ENCODE measurements around the gene LPIN1. TPM values are rescaled to one million over a fixed set of nuclear protein-coding genes. Genes with fewer than 3 reads are reported as not detected.
A peak's percentile ranks its signal among the peaks of the same experiment; 100 is the strongest.

LPIN1 gene
- polyA plus RNA-seq, 2 of the 4 experiments (the other 2 are of a cell fraction): 19.2 to 27.5 TPM

DNA sequence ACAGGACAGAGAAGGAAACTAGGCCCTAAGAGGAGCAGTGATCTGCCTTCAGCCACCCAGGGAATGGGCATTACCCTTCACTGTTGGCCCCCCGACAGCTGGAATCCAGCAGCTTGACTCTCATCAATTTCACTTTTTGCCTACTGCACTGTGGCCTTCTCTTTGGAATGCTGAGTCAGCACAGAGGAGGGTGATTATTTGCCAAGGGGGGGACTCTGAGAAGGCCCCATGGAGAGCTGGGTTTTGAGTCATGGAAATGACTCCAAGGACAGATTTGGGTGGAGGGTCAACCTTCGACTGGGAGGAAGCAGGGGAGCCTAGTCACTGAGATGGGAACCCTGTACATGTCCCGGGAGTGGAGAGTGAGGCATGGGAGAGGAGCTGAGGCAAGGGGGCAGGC is 38.3 kb upstream of the LPIN1 start:
- POLR2A ChIA-PET: no interaction called here

GRCh38 chr2:11709293-11709692 is 37.1 kb upstream of the LPIN1 start:
- POLR2A ChIA-PET: no interaction called here
- Histone ChIP-seq H3K4me3 (no peak overlapping the region), H3K4me1 (peaks cover 19% of the 10 kb centered on the region), H3K27ac (peak overlapping the region in 1 of 2 experiments; percentile 11; a peak in 1 of 6 replicates), H3K9me3 (peaks cover 11% of the 10 kb centered on the region), H3K4me2 (no peak overlapping the region)
- CTCF ChIA-PET: interaction anchor here (0.7 to 35.7 kb wide), 6 partner anchors 11 to 125 kb away, joined by 3 to 700 read pairs (median 4); no protein-coding TSS in a partner anchor
- ATAC-seq (no peak), DNase-seq (ENCODE audit: low read depth in 1 of 2, low spot score in 1 of 2) (no peak), FAIRE-seq (no peak)
- 69% methylated on average over 8 of the region's 8 CpGs for WGBS (ENCODE audit: missing lambda C conversion rate)
- TF ChIP-seq, protein P1, sequence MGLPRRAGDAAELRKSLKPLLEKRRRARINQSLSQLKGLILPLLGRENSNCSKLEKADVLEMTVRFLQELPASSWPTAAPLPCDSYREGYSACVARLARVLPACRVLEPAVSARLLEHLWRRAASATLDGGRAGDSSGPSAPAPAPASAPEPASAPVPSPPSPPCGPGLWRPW (IDR thresholded peaks at IDR 0.05): no peak

More for the DNA sequence above, 38.3 kb upstream of the LPIN1 start:
- Histone ChIP-seq H3K4me2 (no peak overlapping the region), H3K27ac (no peak overlapping the region), H3K9me3 (peaks cover 11% of the 10 kb centered on the region), H3K4me3 (no peak overlapping the region), H3K4me1 (peaks cover 19% of the 10 kb centered on the region)
- WGBS (ENCODE audit: missing lambda C conversion rate): 44% methylated on average over 2 of the region's 3 CpGs
- TF ChIP-seq POLR2A (IDR thresholded peaks at IDR 0.05; ENCODE audit: low read length) (no peak), MAFK (IDR thresholded peaks at IDR 0.05; ENCODE audit: partially characterized antibody) (peak; percentile 98)
- DNase-seq (ENCODE audit: low read depth in 1 of 2, low spot score in 1 of 2) (no peak), ATAC-seq (no peak), FAIRE-seq (no peak)
- CTCF ChIA-PET: interaction anchor here (0.6 to 35.7 kb wide), 7 partner anchors 8 to 154 kb away, joined by 3 to 700 read pairs (median 5); no protein-coding TSS in a partner anchor

GRCh38 chr2:11710210-11710609 is 36.2 kb upstream of the LPIN1 start:
- H3K4me2 ChIP-seq: peak overlapping the region; percentile 15; the same call in 2 of the 3 replicates
- H3K4me3 ChIP-seq: no peak overlapping the region
- ChIA-PET POLR2A (no interaction called here), CTCF (interaction anchor here (0.9 to 1.7 kb wide), 7 partner anchors 10 to 126 kb away, joined by 3 to 6 read pairs (median 4); no protein-coding TSS in a partner anchor)
- FAIRE-seq: no peak
- peak; percentile 48 to 50 for DNase-seq (ENCODE audit: low read depth in 1 of 2, low spot score in 1 of 2)
- 32% methylated on average over 3 of the region's 3 CpGs for WGBS (ENCODE audit: missing lambda C conversion rate)
- H3K9me3 ChIP-seq: peaks cover 11% of the 10 kb centered on the region
- peaks cover 19% of the 10 kb centered on the region for H3K4me1 ChIP-seq
- TF ChIP-seq MAFK (IDR thresholded peaks at IDR 0.05; ENCODE audit: partially characterized antibody) (no peak), JUN (IDR thresholded peaks at IDR 0.05) (no peak)
- H3K27ac ChIP-seq: peak overlapping the region in 1 of 2 experiments; percentile 34; a peak in 1 of 6 replicates
- peak; percentile 82 to 84 for ATAC-seq

DNA sequence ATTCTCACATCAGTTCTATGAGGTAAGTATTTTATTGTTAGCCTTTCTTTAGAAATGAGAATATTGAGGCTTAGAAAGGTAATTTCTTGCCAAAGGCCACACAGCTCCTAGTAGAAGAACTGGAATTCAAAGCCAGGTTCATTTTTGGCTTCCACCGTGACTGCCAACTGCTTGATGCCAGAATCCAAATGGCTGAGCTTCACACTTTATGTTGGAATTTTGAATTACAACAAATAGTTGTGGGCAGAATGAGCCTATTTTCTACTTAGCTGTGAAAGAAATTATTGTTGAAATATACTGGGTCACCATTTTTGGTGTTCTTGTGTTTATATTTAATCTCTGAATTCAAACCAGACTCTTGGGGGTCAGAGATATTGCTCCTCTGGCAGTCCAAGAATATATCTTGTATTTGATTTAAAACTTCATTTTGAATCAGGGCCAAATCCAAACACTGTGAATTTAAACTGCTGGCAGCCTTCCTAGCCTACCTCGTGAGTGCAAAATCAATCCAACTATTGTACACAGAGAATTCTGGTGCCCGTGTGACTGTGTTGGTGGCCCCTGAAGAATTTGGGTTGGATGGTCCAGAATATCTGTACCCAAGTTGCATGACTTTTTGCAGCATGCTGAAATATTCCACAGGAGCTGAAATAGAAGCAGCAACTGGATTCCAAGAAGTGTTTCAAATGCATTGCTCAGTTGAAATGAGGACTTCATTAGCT is 35.6 kb upstream of the LPIN1 start:
- DNase-seq (ENCODE audit: low read depth in 1 of 2, low spot score in 1 of 2) (no peak), FAIRE-seq (no peak), ATAC-seq (no peak)
- H3K4me2 ChIP-seq: peak overlapping the region; percentile 15
- no peak overlapping the region for H3K4me3 ChIP-seq
- TF ChIP-seq MAX (IDR thresholded peaks at IDR 0.05) (no peak), EP300 (IDR thresholded peaks at IDR 0.05) (no peak), HOXB13 (CRISPR knock-in tag; IDR thresholded peaks at IDR 0.05; ENCODE audit: low read depth) (no peak), EHMT2 (IDR thresholded peaks at IDR 0.05; ENCODE audit: low read depth) (no peak), GATA3 (IDR thresholded peaks at IDR 0.05; ENCODE audit: borderline replicate concordance) (no peak), FOSB (CRISPR knock-in tag; IDR thresholded peaks at IDR 0.05) (no peak), HDAC2 (IDR thresholded peaks at IDR 0.05) (no peak), HOXB5 (CRISPR knock-in tag; IDR thresholded peaks at IDR 0.05) (no peak), KDM5A (IDR thresholded peaks at IDR 0.05) (no peak)
- H3K9me3 ChIP-seq: peaks cover 5% of the 10 kb centered on the region
- WGBS (ENCODE audit: missing lambda C conversion rate): 47% methylated on average over 3 of the region's 3 CpGs
- POLR2A ChIA-PET: no interaction called here
- CTCF ChIA-PET: interaction anchor here (0.9 to 1.7 kb wide), 7 partner anchors 10 to 127 kb away, joined by 3 to 6 read pairs (median 4); no protein-coding TSS in a partner anchor
- H3K27ac ChIP-seq: peak overlapping the region in 1 of 2 experiments; percentile 34; a peak in 2 of 6 replicates
- H3K4me1 ChIP-seq: peaks cover 19% of the 10 kb centered on the region

GRCh38 chr2:11711354-11711716 is 35.1 kb upstream of the LPIN1 start:
- Histone ChIP-seq H3K4me1 (peaks cover 19% of the 10 kb centered on the region), H3K9me3 (no peaks in the 10 kb centered on the region), H3K4me3 (no peak overlapping the region), H3K27ac (peak overlapping the region in 1 of 2 experiments; percentile 19; a peak in 2 of 6 replicates), H3K4me2 (peak overlapping the region; percentile 15; the same call in 2 of the 3 replicates)
- POLR2A ChIA-PET: no interaction called here
- TF ChIP-seq PBX3 (IDR thresholded peaks at IDR 0.05) (no peak), CHD2 (IDR thresholded peaks at IDR 0.05; ENCODE audit: low read length, partially characterized antibody) (no peak), GATA3 (IDR thresholded peaks at IDR 0.05; ENCODE audit: borderline replicate concordance) (no peak), TP53 (CRISPR knock-in tag; IDR thresholded peaks at IDR 0.05) (no peak)
- WGBS (ENCODE audit: missing lambda C conversion rate): 84% methylated on average over 1 of the region's 1 CpG
- DNase-seq (ENCODE audit: low read depth in 1 of 2, low spot score in 1 of 2) (no peak), ATAC-seq (no peak), FAIRE-seq (no peak)
- CTCF ChIA-PET: interaction anchor here (1.0 to 1.7 kb wide), 3 partner anchors 11 to 36 kb away, joined by 3 to 5 read pairs (median 4); partner anchors contain the start of gene LPIN1

Data from A549 (cell line).